NCI-H1694 (cell line): ENCODE results near the gene PKD2L1.
"Not testable (repeated sequence)": the region's sequence is repeated elsewhere in the genome, so short reads cannot be mapped to it uniquely, and the experiment has no call there.

Experiments used
- DNase-seq: peaks from one replicate; lab custom pipeline; 2025; lab: John Stamatoyannopoulos, UW

Gene PKD2L1

GRCh38 chr10:100330079-100330478 is at the start of gene PKD2L1:
Gene PKD2L1 (minus strand): TSS chr10:100330228. CDS start chr10:100330103, 125 bp downstream.
- DNase-seq: no peak

GRCh38 chr10:100377830-100378229 is 47.8 kb upstream of the PKD2L1 start:
- DNase-seq: no peak

- not testable (repeated sequence) for DNase-seq
These were observed 46.6 kb upstream of the PKD2L1 start for GRCh38 chr10:100376656-100377055.

GRCh38 chr10:100374677-100375353 is 44.8 kb upstream of the PKD2L1 start:
- not testable (repeated sequence) for DNase-seq

- no peak for DNase-seq
These were observed 44.2 kb upstream of the PKD2L1 start for GRCh38 chr10:100374200-100374655.

GRCh38 chr10:100373298-100374199 is 43.5 kb upstream of the PKD2L1 start:
- DNase-seq: peak; percentile 91

- no peak for DNase-seq
These were observed 42.6 kb upstream of the PKD2L1 start for GRCh38 chr10:100372415-100373297.

DNA sequence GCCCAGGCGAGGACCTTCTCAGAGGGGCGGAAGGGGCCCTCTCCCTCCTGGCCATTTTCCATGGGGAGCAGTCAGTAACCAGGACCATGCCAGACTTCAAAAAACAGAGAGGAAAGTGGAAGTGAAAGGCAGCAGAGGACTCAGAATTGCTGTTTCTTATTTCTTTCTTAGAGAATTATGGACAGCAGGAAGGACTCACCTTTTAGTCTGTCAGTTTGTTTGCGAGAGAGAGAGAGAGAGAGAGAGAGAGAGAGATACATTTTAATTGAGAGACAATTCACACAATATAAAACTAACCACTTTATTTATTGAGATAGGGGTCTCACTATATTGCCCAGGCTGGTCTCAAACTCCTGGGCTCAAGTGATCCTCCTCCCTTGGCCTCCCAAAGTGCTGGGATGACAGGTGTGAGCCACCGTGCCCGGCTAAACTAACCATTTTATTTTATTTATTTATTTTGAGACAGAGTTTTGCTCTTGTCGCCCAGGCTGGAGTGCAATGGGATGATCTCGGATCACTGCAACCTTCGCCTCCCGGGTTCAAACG is 41.5 kb upstream of the PKD2L1 start:
- no peak for DNase-seq

DNA sequence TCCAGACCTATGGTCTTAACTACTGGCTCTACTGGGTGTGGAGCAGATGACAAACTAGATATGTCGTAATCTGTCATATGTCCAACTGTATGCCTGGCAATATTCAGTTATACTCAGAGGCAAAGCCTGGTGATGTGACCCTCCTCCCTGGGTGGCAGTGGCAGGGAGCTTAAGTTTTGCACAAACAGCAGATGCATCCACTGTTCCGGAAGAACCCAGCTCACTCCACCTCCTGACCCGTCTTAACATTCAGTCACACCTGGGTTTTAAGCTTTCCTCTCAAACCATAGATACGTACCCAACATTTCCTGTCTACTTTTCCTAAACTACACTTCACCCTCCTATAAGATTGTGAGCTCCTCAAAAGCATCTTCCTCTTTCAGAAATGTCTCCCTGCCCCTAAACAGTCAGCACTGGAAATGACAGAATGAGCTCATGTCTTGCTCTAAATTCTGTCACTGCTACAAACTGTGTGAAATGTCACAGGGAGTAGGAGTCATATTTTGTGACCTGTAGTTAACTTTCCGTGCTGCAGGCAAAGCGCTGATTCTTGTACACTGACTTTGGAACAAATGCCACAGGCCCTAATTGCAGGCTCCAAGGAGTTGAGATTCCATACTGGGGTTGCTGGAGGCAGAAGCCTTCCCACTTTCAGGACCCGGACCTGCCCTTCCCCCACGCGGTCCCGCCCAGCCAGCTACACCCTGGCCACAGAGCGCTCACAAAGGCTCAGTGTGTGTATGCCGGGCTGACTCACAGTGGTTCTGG is 40.9 kb upstream of the PKD2L1 start:
- DNase-seq: no peak

DNA sequence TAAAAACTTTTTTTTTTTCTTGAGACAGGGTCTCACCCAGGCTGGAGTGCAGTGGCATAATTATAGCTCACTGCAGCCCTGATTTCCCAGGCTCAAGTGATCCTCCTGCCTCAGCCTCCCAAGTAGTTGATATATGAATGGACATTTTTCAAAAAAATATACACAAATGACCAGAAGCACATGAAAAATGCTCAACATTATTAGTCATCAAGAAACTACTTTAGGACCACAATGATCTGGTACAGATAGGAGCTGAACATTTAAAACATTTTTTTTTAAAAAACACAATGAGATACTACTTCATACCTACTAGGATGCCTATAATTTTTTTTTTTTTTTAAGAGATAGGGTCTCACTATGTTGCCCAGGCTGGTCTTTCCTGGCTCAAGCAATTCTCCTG is 38.7 kb upstream of the PKD2L1 start:
- DNase-seq: no peak

DNA sequence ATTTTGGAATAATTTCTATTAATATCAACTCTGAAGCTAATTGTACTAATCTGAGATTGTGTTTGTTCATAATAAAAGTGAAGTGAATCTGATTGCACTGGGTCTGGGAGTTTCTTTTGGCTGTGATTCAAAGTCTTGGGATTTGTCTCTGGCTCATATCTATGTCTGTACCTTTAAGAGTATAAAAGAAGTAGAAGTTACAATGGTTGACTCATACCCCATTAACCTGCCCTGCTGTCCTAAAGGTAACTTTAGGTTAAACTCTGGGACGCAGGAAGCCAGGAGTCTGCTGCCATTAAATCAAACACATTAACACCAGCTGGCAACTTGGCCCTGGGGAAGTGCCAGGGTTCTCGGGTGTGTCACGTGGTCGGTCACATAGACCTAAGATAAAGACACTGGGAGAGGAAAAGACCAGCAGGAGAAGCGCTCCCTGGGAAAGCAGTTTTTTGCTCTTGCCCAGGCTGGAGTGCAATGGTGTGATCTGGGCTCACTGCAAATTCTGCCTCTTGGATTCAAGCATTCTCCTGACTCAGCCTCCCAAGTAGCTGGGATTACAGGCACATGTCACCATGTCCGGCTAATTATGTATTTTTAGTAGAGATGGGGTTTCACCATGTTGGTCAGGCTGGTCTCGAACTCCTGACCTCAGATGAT is 34.8 kb upstream of the PKD2L1 start:
- peak; percentile 55 for DNase-seq

DNA sequence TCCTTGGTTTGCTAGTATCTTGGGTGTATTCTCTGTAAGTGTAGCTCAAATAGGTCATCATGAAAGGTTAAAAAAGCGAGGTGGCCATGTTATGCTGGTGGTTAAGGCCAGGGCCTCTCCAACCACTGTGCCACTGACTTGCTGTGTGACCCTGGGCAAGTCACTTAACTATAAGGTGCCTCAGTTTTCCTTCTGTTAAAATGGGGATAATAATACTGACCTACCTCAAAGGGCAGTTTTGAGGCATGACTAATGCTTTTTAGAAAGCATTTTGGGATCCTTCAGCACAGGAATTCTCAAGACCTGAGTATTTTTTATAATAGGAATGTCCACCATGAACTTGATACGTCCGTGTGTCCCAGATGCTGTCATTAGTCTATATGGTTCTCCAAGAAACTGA is 34.1 kb upstream of the PKD2L1 start:
- DNase-seq: no peak

GRCh38 chr10:100362570-100363496 is 32.8 kb upstream of the PKD2L1 start:
- no peak for DNase-seq

- no peak for DNase-seq
These were observed 30.2 kb upstream of the PKD2L1 start for GRCh38 chr10:100360234-100360633.

DNA sequence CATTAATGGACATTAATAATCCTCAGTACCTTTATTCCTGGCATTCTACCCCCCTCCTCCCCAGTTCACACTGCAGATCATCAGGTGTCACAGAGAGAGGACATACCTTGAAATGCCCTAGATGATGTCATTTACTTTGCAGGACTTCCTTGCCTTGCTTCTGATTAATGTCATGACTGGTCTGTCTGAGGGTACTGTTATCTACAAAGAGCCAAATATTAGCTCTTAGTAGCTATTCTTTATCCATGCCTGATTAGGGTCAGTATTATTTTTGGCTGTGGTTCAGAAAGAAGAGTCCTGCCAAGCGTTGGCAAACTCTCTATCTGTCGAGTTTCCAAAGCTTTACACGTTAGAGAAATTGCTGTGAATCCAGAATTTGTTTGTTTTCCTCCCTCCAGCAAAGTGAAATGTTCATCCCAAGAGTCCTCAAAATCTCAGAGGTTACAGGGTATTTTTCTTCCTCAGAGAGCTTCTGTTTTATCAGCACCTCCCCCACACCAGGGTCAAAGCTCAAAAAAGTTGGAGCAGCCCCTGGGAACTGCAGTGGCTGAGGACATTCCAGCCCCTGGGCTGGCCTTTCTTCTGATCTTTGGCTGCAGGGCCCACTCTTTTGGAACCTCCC is 29.6 kb upstream of the PKD2L1 start:
- no peak for DNase-seq

- no peak for DNase-seq
These were observed 29.0 kb upstream of the PKD2L1 start for GRCh38 chr10:100359030-100359432.

GRCh38 chr10:100357059-100357858 is 27.2 kb upstream of the PKD2L1 start:
- DNase-seq: no peak
